ENCODE data around the gene CUL3. TPM values are rescaled to one million over a fixed set of nuclear protein-coding genes. Genes with fewer than 3 reads are reported as not detected.
"Not testable (repeated sequence)": the region's sequence is repeated elsewhere in the genome, so short reads cannot be mapped to it uniquely, and the experiment has no call there.

Gene CUL3
- total and polyA plus RNA-seq, 2 of the 13 experiments (the other 11 are each of a cell fraction or from before 2014, with no cell fraction given) = 33.2 to 62.3 TPM

- TF ChIP-seq ZNF574 (CRISPR knock-in tag; IDR thresholded peaks at IDR 0.05) (no peak), TRAFD1 (CRISPR knock-in tag; IDR thresholded peaks at IDR 0.05; ENCODE audit: borderline replicate concordance) (no peak), CBX5 (CRISPR knock-in tag; IDR thresholded peaks at IDR 0.05; ENCODE audit: borderline replicate concordance) (no peak), ZNF777 (CRISPR knock-in tag; IDR thresholded peaks at IDR 0.05) (no peak)
Measured at GRCh38 chr2:224517963-224518362, 67.2 kb downstream of the CUL3 start (continued).

GRCh38 chr2:224516393-224516792, 68.8 kb downstream of the CUL3 start:
- H3K27ac ChIP-seq (ENCODE audit: extremely low read length, insufficient read depth, low read length); ATAC-seq; H3K9ac ChIP-seq (ENCODE audit: insufficient read depth, low read depth, low read length); FAIRE-seq; H3K4me3 ChIP-seq (replicated peaks in 1 of 3; ENCODE audit: insufficient read depth in 1 of 3, low read depth in 2 of 3, low read length in 3 of 3); BruUV-seq (replicated peaks); in situ Hi-C loops (cut with HindIII; ENCODE audit: extremely low pct_ligation_motif_present, low pct_unique_long_range_greater_than_20kb); H3K36me3 ChIP-seq (replicated peaks in 1 of 2; ENCODE audit: control insufficient read depth in 1 of 2, insufficient read depth in 2 of 2, low read length in 2 of 2); DNase-seq (ENCODE audit: low spot score); intact Hi-C loops (cut with micrococcal nuclease; ENCODE audit: unreplicated experiment); H3K9me3 ChIP-seq (ENCODE audit: low read length); H2AFZ ChIP-seq (ENCODE audit: low read length); H3K27me3 ChIP-seq (ENCODE audit: control insufficient read depth in 1 of 2, insufficient read depth in 2 of 2, low read length in 2 of 2); H3K4me2 ChIP-seq (ENCODE audit: low read depth, low read length); POLR2A ChIA-PET: not testable (repeated sequence)
- WGBS (ENCODE audit: low lambda C conversion rate) = 96% methylated on average over 10 of the region's 10 CpGs
- peaks cover 18% of the 10 kb centered on the region for H3K4me1 ChIP-seq (ENCODE audit: insufficient read depth, low read length)
- peak; percentile 73 for TF ChIP-seq ZBTB33 (CRISPR knock-in tag; IDR thresholded peaks at IDR 0.05)
- H4K20me1 ChIP-seq (ENCODE audit: insufficient read depth, low read length) = peaks cover 15% of the 10 kb centered on the region; the same call in 1 of the 2 replicates
- CTCF ChIA-PET (ENCODE audit: low intra/inter-chr PET ratio, low total read pairs) = interaction anchor here (0.6 kb wide), 1 partner anchor 542 kb away, joined by 3 read pairs; no protein-coding TSS in a partner anchor
- H3K79me2 ChIP-seq (ENCODE audit: insufficient read depth, low read length) = peaks cover 54% of the 10 kb centered on the region
